ENCODE results near the gene RELN. TPM values are rescaled to one million over a fixed set of nuclear protein-coding genes. Genes with fewer than 3 reads are reported as not detected.
A peak's percentile ranks its signal among the peaks of the same experiment; 100 is the strongest.
"Not testable (repeated sequence)": the region's sequence is repeated elsewhere in the genome, so short reads cannot be mapped to it uniquely, and the experiment has no call there.

Gene RELN
- 31.9 TPM for total RNA-seq

- peak; percentile 42 for DNase-seq
These were observed at the start of gene RELN for GRCh38 chr7:103989200-103989784. Gene RELN (minus strand): TSS chr7:103989658. CDS start chr7:103989356, 302 bp downstream.

GRCh38 chr7:104038136-104038535 lies 48.7 kb upstream of the RELN start:
- no peak for DNase-seq

GRCh38 chr7:104036889-104037288 lies 47.4 kb upstream of the RELN start:
- not testable (repeated sequence) for DNase-seq

GRCh38 chr7:104035351-104035750 lies 45.9 kb upstream of the RELN start:
- no peak for DNase-seq

- no peak for DNase-seq
These were observed 45.2 kb upstream of the RELN start for GRCh38 chr7:104034679-104035078.

- no peak for DNase-seq
These were observed 44.4 kb upstream of the RELN start for GRCh38 chr7:104033837-104034236.

GRCh38 chr7:104032486-104032885 lies 43.0 kb upstream of the RELN start:
- no peak for DNase-seq

- no peak for DNase-seq
These were observed 40.3 kb upstream of the RELN start for GRCh38 chr7:104029765-104030164.

- DNase-seq = no peak
These were observed 35.2 kb upstream of the RELN start for GRCh38 chr7:104024632-104025031.

- DNase-seq = no peak
These were observed 33.6 kb upstream of the RELN start for GRCh38 chr7:104023100-104023499.

- no peak for DNase-seq
These were observed 29.0 kb upstream of the RELN start for GRCh38 chr7:104018425-104018824.

- DNase-seq = no peak
These were observed 27.5 kb upstream of the RELN start for GRCh38 chr7:104017001-104017400.

- DNase-seq = no peak
These were observed 23.4 kb upstream of the RELN start for GRCh38 chr7:104012835-104013234.

- no peak for DNase-seq
These were observed 22.4 kb upstream of the RELN start for GRCh38 chr7:104011829-104012228.

- no peak for DNase-seq
These were observed 20.8 kb upstream of the RELN start for GRCh38 chr7:104010052-104010909.

- DNase-seq = no peak
These were observed 18.6 kb upstream of the RELN start for GRCh38 chr7:104008107-104008506.

GRCh38 chr7:104007614-104008013 lies 18.2 kb upstream of the RELN start:
- no peak for DNase-seq

- no peak for DNase-seq
These were observed 15.7 kb upstream of the RELN start for GRCh38 chr7:104005197-104005596.

GRCh38 chr7:103996639-103997038 lies 7.2 kb upstream of the RELN start:
- DNase-seq = no peak

- DNase-seq = no peak
These were observed 6.6 kb upstream of the RELN start for GRCh38 chr7:103996017-103996551.

- DNase-seq = no peak
These were observed 6.1 kb upstream of the RELN start for GRCh38 chr7:103995554-103995953.

GRCh38 chr7:103993551-103993950 lies 4.1 kb upstream of the RELN start:
- DNase-seq = no peak

- DNase-seq = no peak
These were observed 1.9 kb upstream of the RELN start for GRCh38 chr7:103991406-103991805.

GRCh38 chr7:103990991-103991390 lies 1.5 kb upstream of the RELN start:
- DNase-seq = no peak
